Stomach (tissue), 9 donors: ENCODE data around the gene CFAP298. TPM values are rescaled to one million over a fixed set of nuclear protein-coding genes. Genes with fewer than 3 reads are reported as not detected.
"Not testable (repeated sequence)": the region's sequence is repeated elsewhere in the genome, so short reads cannot be mapped to it uniquely, and the experiment has no call there.

ENCODE experiments used
- DNase-seq, 2 donors: peaks; one replicate each; pipeline versions ENCODE4 v3.0.0 to v3.0.0-alpha.2; 2013 to 2019
- H3K27ac ChIP-seq, 5 donors: fragments of 200-600 bp in 4 of 5; sonication (generic) in 4 of 5; one replicate each; pipeline ENCODE4 v1.5.1; 2013 to 2019; ENCODE audit warnings: mild to moderate bottlenecking in 1 of 5, moderate library complexity in 1 of 5
- H3K27me3 ChIP-seq, 3 donors: fragments of 200-600 bp; sonication (generic); one replicate each; pipeline ENCODE4 v1.5.1; 2017 to 2019; ENCODE audit warnings: mixed run types in 1 of 3
- H3K36me3 ChIP-seq, 4 donors: fragments of 200-600 bp; sonication (generic); 1 replicate in 3 of 4; 2 replicates in 1 of 4; pipeline ENCODE4 v1.5.1; 2016 to 2019
- H3K4me1 ChIP-seq, 4 donors: fragments of 200-600 bp; sonication (generic); one replicate each; pipeline ENCODE4 v1.5.1; 2016 to 2019
- H3K4me3 ChIP-seq, 4 donors: fragments of 200-600 bp; sonication (generic) in 3 of 4; one replicate each; pipeline ENCODE4 v1.5.1; 2016 to 2019; ENCODE audit warnings: mild to moderate bottlenecking in 1 of 4
- H3K9me3 ChIP-seq, 4 donors: fragments of 200-600 bp; sonication (generic); one replicate each; pipeline ENCODE4 v1.5.1; 2016 to 2019
- CTCF ChIP-seq, 7 experiments: fragments of 450-650 bp in 4 of 7; fragments of 200-600 bp in 3 of 7; sonication (generic) in 3 of 7; IDR thresholded peaks; one replicate each; pipeline ENCODE4 v1.5.1; 2016 to 2019; ENCODE audit warnings: antibody characterized with exemption in 7 of 7, control low read depth in 2 of 7, mild to moderate bottlenecking in 1 of 7
- EP300 ChIP-seq: sonication (generic); formaldehyde crosslinking; IDR thresholded peaks from one replicate; pipeline ENCODE4 v1.6.1; 2017; ENCODE audit warnings: antibody characterized with exemption
- POLR2A ChIP-seq, 4 donors: fragments of 450-650 bp; IDR thresholded peaks; one replicate each; pipeline ENCODE4 v1.6.1; 2016; ENCODE audit warnings: antibody characterized with exemption in 4 of 4, control low read depth in 2 of 4, mild to moderate bottlenecking in 1 of 4, moderate library complexity in 1 of 4
- POLR2AphosphoS5 ChIP-seq, 3 donors: sonication (generic); formaldehyde crosslinking; IDR thresholded peaks; one replicate each; pipeline ENCODE4 v1.6.1; 2016; ENCODE audit warnings: antibody characterized with exemption in 3 of 3
- WGBS, 5 donors: extraction: QIAGEN DNeasy Blood & Tissue Kit in 3 of 5; methylation state at CpG; one replicate each; pipeline versions ENCODE4 v1.1.5 to v1.1.7; 2013 to 2018; 5-methylcytosine and 5-hydroxymethylcytosine counted together
- intact Hi-C: fragments of 100-400 bp; cut with DNase I; formaldehyde crosslinking; loops from one replicate; pipeline ENCODE4 v1.15.1; 2023; ENCODE audit warnings: low total_unique reads
- polyA plus RNA-seq, 3 donors: library from polyadenylated mRNA; stranded (reverse); fragments of 200-250 nt; gene quantifications; one replicate each; pipeline ENCODE4 v1.2.3, GENCODE V29; 2013
- total RNA-seq, 5 donors: library from RNA; depleted of rRNA; stranded (reverse); fragments of >200 nt; gene quantifications; one replicate each; pipeline versions ENCODE4 v1.1.0 to v1.2.3, GENCODE V29; 2014 to 2016
- donor health status: healthy with polysubstance abuse.
- donor health status: Bipolar disorder and iron deficiency.
- donor health status: healthy.

CFAP298 gene
- total and polyA plus RNA-seq, 8 donors: 0.87 to 61.8 (median 29.5) TPM

GRCh38 chr21:32626621-32627196 lies 14.5 kb upstream of the CFAP298 start:
- Histone ChIP-seq H3K4me3 (no peak overlapping the region), H3K4me1 (no peaks in the 10 kb centered on the region), H3K27ac (no peak overlapping the region), H3K36me3 (peaks cover 9 to 25% (median 23%) of the 10 kb centered on the region in 4 donors), H3K9me3 (no peaks in the 10 kb centered on the region), H3K27me3 (peaks cover 0 to 4% (median 0%) of the 10 kb centered on the region in 3 donors)
- 90 to 97% (median 95%) methylated on average over 3 of the region's 3 CpGs for WGBS, 5 donors
- intact Hi-C loops: no loop called here
- DNase-seq: no peak
- no peak for TF ChIP-seq EP300
- TF ChIP-seq POLR2A (IDR thresholded peaks at IDR 0.05): no peak
- TF ChIP-seq POLR2AphosphoS5 (IDR thresholded peaks at IDR 0.05): no peak
- no peak for TF ChIP-seq CTCF (IDR thresholded peaks at IDR 0.05)

- H3K36me3 ChIP-seq, H3K9me3 ChIP-seq, H3K4me3 ChIP-seq, H3K4me1 ChIP-seq, H3K27ac ChIP-seq, intact Hi-C loops, DNase-seq: not testable (repeated sequence)
- peaks cover 0 to 14% (median 0%) of the 10 kb centered on the region in 3 donors for H3K27me3 ChIP-seq
- WGBS, 5 donors: 63 to 86% (median 67%) methylated on average over 6 of the region's 6 CpGs
These were observed 6.0 kb upstream of the CFAP298 start for GRCh38 chr21:32618218-32618617.

GRCh38 chr21:32613436-32614043 lies 1.4 kb upstream of the CFAP298 start:
- TF ChIP-seq POLR2A (IDR thresholded peaks at IDR 0.05) (no peak), CTCF (IDR thresholded peaks at IDR 0.05) (no peak), EP300 (no peak), POLR2AphosphoS5 (IDR thresholded peaks at IDR 0.05) (no peak)
- peak overlapping the region in 4 of 5 donors; percentile 87 to 92 (median 90) for H3K27ac ChIP-seq
- H3K9me3 ChIP-seq: no peaks in the 10 kb centered on the region
- peaks cover 0 to 12% (median 11%) of the 10 kb centered on the region in 4 donors for H3K36me3 ChIP-seq
- H3K27me3 ChIP-seq: no peaks in the 10 kb centered on the region
- no peak for DNase-seq
- 64 to 72% (median 69%) methylated on average over 16 of the region's 16 CpGs for WGBS, 5 donors
- peaks cover 8 to 27% (median 22%) of the 10 kb centered on the region in 4 donors for H3K4me1 ChIP-seq
- peak overlapping the region; percentile 59 to 97 (median 94) for H3K4me3 ChIP-seq
- intact Hi-C loops: no loop called here

- peak overlapping the region; percentile 87 to 92 (median 90) for H3K27ac ChIP-seq
- no peak for DNase-seq
- H3K36me3 ChIP-seq: peaks cover under 1 to 18% (median 17%) of the 10 kb centered on the region in 4 donors
- peak overlapping the region; percentile 59 to 97 (median 94) for H3K4me3 ChIP-seq
- WGBS, 5 donors: 2 to 6% (median 3%) methylated on average over 10 to 15 of the region's 15 CpGs
- no peak for TF ChIP-seq POLR2AphosphoS5 (IDR thresholded peaks at IDR 0.05)
- no peak for TF ChIP-seq POLR2A (IDR thresholded peaks at IDR 0.05)
- TF ChIP-seq CTCF (IDR thresholded peaks at IDR 0.05): no peak
- TF ChIP-seq EP300: no peak
- H3K9me3 ChIP-seq: no peaks in the 10 kb centered on the region
- no peaks in the 10 kb centered on the region for H3K27me3 ChIP-seq
- intact Hi-C loops: no loop called here
- H3K4me1 ChIP-seq: peaks cover 8 to 27% (median 22%) of the 10 kb centered on the region in 4 donors
These were observed 791 bp upstream of the CFAP298 start for GRCh38 chr21:32612999-32613337.

GRCh38 chr21:32611471-32611997 lies 643 bp downstream of the CFAP298 start:
- H3K27me3 ChIP-seq: no peaks in the 10 kb centered on the region
- peak overlapping the region; percentile 59 to 97 (median 94) for H3K4me3 ChIP-seq
- peaks cover 8 to 27% (median 22%) of the 10 kb centered on the region in 4 donors for H3K4me1 ChIP-seq
- peaks cover 5 to 32% (median 31%) of the 10 kb centered on the region in 4 donors for H3K36me3 ChIP-seq
- peak; percentile 33 to 63 for DNase-seq
- peak overlapping the region; percentile 87 to 92 (median 90) for H3K27ac ChIP-seq
- TF ChIP-seq CTCF (IDR thresholded peaks at IDR 0.05): no peak
- TF ChIP-seq EP300: no peak
- no peak for TF ChIP-seq POLR2AphosphoS5 (IDR thresholded peaks at IDR 0.05)
- no peak for TF ChIP-seq POLR2A (IDR thresholded peaks at IDR 0.05)
- WGBS, 5 donors: 0 to 1% (median 0%) methylated on average over 28 of the region's 28 CpGs
- H3K9me3 ChIP-seq: no peaks in the 10 kb centered on the region
- intact Hi-C loops: no loop called here

- H3K9me3 ChIP-seq, DNase-seq, H3K27me3 ChIP-seq, intact Hi-C loops: not testable (repeated sequence)
- peaks cover 8 to 27% (median 22%) of the 10 kb centered on the region in 4 donors for H3K4me1 ChIP-seq
- peaks cover 11 to 38% (median 37%) of the 10 kb centered on the region in 4 donors for H3K36me3 ChIP-seq
- peak overlapping the region in 3 of 5 donors; percentile 89 to 92 (median 90) for H3K27ac ChIP-seq
- WGBS, 5 donors: 60 to 70% (median 62%) methylated on average over 17 of the region's 17 CpGs
- peak overlapping the region; percentile 59 to 97 (median 94) for H3K4me3 ChIP-seq
These were observed 1.2 kb downstream of the CFAP298 start for GRCh38 chr21:32610940-32611339.
